ENCODE results near the gene PYCARD. TPM values are rescaled to one million over a fixed set of nuclear protein-coding genes. Genes with fewer than 3 reads are reported as not detected.

Gene PYCARD
- total RNA-seq, 3 donors from 2014 or later: 32.9 to 50.2 (median 35.7) TPM

DNA sequence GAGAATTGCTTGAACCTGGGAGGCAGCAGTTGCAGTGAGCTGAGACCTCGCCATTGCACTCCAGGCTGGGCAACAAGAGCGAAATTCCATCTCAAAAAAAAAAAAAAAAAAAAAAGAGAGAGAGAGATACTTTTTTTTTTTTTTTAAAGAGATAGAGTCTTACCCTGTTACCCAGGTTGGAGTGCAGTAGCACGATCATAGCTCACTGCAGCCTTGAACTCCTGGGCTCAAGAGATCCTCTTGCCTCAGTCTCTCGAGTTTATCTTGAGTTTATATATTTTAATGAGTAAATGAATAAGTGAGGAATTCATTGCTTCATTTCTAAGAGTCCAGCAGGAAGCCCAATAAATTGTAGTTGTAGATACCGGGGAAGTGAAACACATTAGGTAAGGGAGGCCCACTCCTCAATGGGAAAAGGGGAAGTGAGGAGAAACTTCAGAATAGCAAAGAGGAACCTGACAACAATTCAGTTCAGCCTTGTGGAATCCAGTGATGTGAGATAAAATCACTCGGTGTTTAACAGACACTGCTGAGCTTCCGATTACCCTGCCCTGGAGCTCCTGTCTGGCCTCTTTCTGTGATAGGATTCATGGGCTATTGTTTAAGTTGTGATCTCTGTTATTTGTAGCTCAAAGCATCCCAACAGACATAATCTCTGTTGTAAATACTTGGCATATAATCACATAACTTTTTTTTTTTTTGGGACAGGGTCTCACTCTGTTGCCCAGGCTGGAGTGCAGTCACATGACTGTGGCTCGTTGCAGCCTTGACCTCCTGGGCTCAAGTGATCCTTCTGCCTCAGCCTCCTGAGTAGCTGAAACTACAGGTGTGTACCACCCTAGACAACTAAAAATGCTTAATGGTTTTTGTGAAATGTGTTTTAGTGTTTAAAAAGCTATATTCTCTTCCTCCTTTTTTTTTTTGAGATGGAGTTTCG lies 41.4 kb upstream of the PYCARD start:
- Histone ChIP-seq H3K9me3 (no peaks in the 10 kb centered on the region), H3K36me3 (no peaks in the 10 kb centered on the region), H3K4me1 (no peaks in the 10 kb centered on the region), H3K27me3 (no peaks in the 10 kb centered on the region), H3K4me3 (no peak overlapping the region), H3K27ac (no peak overlapping the region)
- TF ChIP-seq POLR2AphosphoS5 (IDR thresholded peaks at IDR 0.05) (no peak), POLR2A (IDR thresholded peaks at IDR 0.05) (no peak)
- TF ChIP-seq, protein P1, sequence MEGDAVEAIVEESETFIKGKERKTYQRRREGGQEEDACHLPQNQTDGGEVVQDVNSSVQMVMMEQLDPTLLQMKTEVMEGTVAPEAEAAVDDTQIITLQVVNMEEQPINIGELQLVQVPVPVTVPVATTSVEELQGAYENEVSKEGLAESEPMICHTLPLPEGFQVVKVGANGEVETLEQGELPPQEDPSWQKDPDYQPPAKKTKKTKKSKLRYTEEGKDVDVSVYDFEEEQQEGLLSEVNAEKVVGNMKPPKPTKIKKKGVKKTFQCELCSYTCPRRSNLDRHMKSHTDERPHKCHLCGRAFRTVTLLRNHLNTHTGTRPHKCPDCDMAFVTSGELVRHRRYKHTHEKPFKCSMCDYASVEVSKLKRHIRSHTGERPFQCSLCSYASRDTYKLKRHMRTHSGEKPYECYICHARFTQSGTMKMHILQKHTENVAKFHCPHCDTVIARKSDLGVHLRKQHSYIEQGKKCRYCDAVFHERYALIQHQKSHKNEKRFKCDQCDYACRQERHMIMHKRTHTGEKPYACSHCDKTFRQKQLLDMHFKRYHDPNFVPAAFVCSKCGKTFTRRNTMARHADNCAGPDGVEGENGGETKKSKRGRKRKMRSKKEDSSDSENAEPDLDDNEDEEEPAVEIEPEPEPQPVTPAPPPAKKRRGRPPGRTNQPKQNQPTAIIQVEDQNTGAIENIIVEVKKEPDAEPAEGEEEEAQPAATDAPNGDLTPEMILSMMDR (IDR thresholded peaks at IDR 0.05): no peak
- DNase-seq (ENCODE audit: low spot score in 2 of 2): no peak
- intact Hi-C loops (cut with DNase I; ENCODE audit: low total_unique reads): no loop called here

DNA sequence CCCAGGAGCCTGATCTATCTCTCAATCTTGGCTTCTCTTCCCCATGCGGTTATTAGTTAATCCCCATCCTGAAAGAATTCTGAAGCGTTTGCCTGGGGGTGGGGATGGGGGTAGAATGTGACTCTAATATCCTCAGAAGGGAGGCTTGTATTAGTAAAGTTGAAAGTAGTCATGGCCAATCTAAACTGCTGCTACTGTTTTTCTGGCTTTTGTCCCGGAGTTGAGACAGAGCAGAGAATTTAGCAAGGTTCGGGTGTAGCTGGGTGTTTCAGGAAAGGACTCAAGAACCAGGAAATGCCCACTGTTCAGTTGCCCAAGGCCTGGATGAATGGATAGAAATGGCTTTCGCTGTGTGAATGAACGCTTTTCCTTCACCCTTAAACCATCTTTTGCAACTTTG lies 39.6 kb upstream of the PYCARD start:
- no peak overlapping the region for H3K4me3 ChIP-seq
- intact Hi-C loops (cut with DNase I; ENCODE audit: low total_unique reads): no loop called here
- no peaks in the 10 kb centered on the region for H3K27me3 ChIP-seq
- H3K4me1 ChIP-seq: no peaks in the 10 kb centered on the region
- TF ChIP-seq POLR2AphosphoS5 (IDR thresholded peaks at IDR 0.05): no peak
- TF ChIP-seq, protein P1 (IDR thresholded peaks at IDR 0.05): no peak
- TF ChIP-seq POLR2A (IDR thresholded peaks at IDR 0.05): no peak
- H3K36me3 ChIP-seq: no peaks in the 10 kb centered on the region
- no peaks in the 10 kb centered on the region for H3K9me3 ChIP-seq
- no peak overlapping the region for H3K27ac ChIP-seq
- DNase-seq (ENCODE audit: low spot score in 2 of 2): peak in 1 of 2 donors; percentile 21

DNA sequence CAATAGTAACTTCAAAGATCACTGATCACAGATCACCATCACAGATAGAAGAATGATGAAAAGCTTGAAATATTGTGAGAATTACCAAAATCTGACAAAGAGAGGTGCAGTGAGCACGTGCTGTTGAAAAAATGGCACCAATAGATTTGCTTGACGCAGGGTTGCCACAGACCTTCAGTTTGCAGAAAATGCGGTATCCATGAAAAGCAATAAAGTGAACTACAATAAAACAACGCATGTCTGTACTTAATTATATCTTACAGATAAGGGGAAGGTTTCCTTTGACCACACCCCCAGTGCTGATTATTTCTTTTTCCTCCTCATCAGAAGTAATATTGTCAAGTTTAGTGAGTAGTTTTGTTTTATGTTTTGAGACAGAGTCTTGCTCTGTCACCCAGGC lies 35.5 kb upstream of the PYCARD start:
- Histone ChIP-seq H3K27me3 (no peaks in the 10 kb centered on the region), H3K4me3 (no peak overlapping the region), H3K27ac (no peak overlapping the region), H3K4me1 (no peaks in the 10 kb centered on the region), H3K36me3 (no peaks in the 10 kb centered on the region), H3K9me3 (peaks cover 0 to 5% of the 10 kb centered on the region in 2 donors)
- intact Hi-C loops (cut with DNase I; ENCODE audit: low total_unique reads): no loop called here
- TF ChIP-seq POLR2AphosphoS5 (IDR thresholded peaks at IDR 0.05): no peak
- TF ChIP-seq, protein P1 (IDR thresholded peaks at IDR 0.05): no peak
- no peak for TF ChIP-seq POLR2A (IDR thresholded peaks at IDR 0.05)
- no peak for DNase-seq (ENCODE audit: low spot score in 2 of 2)

DNA sequence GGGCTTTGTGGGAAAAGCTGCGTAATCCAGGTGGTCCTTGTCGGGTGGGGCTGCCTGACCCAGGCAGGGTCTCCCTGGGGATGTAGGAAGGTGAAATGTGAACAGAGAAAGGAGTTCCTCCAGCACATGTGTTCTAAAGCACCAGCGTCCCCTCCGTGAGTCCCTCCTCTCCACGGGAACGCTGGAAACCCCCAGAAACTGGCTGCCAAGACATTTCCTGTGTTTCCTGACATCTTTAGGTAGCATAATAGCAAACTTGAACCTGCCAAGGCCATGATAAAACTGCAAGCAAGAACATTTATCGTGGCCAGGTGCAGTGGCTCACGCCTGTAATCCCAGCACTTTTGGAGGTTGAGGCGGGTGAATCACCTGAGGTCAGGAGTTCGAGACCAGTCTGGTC lies 26.9 kb upstream of the PYCARD start:
- Histone ChIP-seq H3K27ac (no peak overlapping the region), H3K4me1 (no peaks in the 10 kb centered on the region), H3K36me3 (no peaks in the 10 kb centered on the region), H3K27me3 (no peaks in the 10 kb centered on the region), H3K4me3 (no peak overlapping the region), H3K9me3 (no peaks in the 10 kb centered on the region)
- DNase-seq (ENCODE audit: low spot score in 2 of 2): no peak
- intact Hi-C loops (cut with DNase I; ENCODE audit: low total_unique reads): no loop called here
- no peak for TF ChIP-seq POLR2A (IDR thresholded peaks at IDR 0.05)
- no peak for TF ChIP-seq POLR2AphosphoS5 (IDR thresholded peaks at IDR 0.05)
- TF ChIP-seq, protein P1 (IDR thresholded peaks at IDR 0.05): no peak

DNA sequence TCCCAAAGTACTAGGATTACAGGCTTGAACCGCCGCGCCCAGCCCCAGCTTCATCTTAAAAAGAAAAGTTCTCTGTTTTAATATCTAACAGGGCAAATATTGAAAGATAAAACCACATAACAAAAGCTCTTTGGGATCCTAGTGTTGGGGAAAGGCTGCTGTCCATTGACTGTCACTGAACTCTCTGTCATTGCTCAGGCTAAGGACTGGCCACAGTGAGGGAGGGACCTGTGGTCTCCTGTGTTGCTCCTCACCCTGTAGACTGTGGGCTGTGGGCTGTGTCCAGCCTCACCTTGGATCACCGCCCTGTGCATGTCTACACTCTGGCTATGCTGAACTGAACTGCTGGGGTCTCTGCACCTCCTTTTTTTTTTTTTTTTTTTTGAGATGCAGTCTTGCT lies 25.6 kb upstream of the PYCARD start:
- TF ChIP-seq POLR2AphosphoS5 (IDR thresholded peaks at IDR 0.05) (no peak), POLR2A (IDR thresholded peaks at IDR 0.05) (no peak)
- TF ChIP-seq, protein P1 (IDR thresholded peaks at IDR 0.05): no peak
- Histone ChIP-seq H3K4me1 (no peaks in the 10 kb centered on the region), H3K4me3 (no peak overlapping the region), H3K36me3 (no peaks in the 10 kb centered on the region), H3K27ac (no peak overlapping the region), H3K9me3 (no peaks in the 10 kb centered on the region), H3K27me3 (no peaks in the 10 kb centered on the region)
- no peak for DNase-seq (ENCODE audit: low spot score in 2 of 2)
- intact Hi-C loops (cut with DNase I; ENCODE audit: low total_unique reads): no loop called here

Measured in breast epithelium (tissue), 4 donors.